HG03066 (cell line): Measurements from ENCODE around the gene TOP3A.

Experiments
- ATAC-seq: cut with Tn5 transposase; IDR thresholded peaks from one replicate; pipeline ENCODE4 v1.9.1; 2021; ENCODE audit warnings: low read depth; ENCODE audit not compliant: unreplicated experiment

Gene TOP3A

GRCh38 chr17:18235743-18236256 lies 79.0 kb downstream of the TOP3A start:
- no peak for ATAC-seq

GRCh38 chr17:18234853-18235380 lies 79.9 kb downstream of the TOP3A start:
- no peak for ATAC-seq

GRCh38 chr17:18233803-18234518 lies 80.8 kb downstream of the TOP3A start:
- no peak for ATAC-seq

GRCh38 chr17:18231164-18231563 lies 83.6 kb downstream of the TOP3A start:
- no peak for ATAC-seq

GRCh38 chr17:18230288-18231141 lies 84.3 kb downstream of the TOP3A start:
- ATAC-seq = no peak

GRCh38 chr17:18229771-18230170 lies 85.0 kb downstream of the TOP3A start:
- ATAC-seq = no peak

GRCh38 chr17:18229254-18229653 lies 85.5 kb downstream of the TOP3A start:
- ATAC-seq = no peak

- ATAC-seq = no peak
Measured at GRCh38 chr17:18228176-18228682, 86.6 kb downstream of the TOP3A start.

- ATAC-seq = no peak
Measured at GRCh38 chr17:18227635-18228034, 87.2 kb downstream of the TOP3A start.

GRCh38 chr17:18226284-18226945 lies 88.4 kb downstream of the TOP3A start:
- ATAC-seq = no peak

GRCh38 chr17:18225642-18226283 lies 89.0 kb downstream of the TOP3A start:
- ATAC-seq = no peak

- peak; percentile 88 for ATAC-seq
Measured at GRCh38 chr17:18225121-18225641, 89.6 kb downstream of the TOP3A start, which contains the start of gene LLGL1. Gene LLGL1, plus strand, starts transcription at chr17:18225635. Its CDS starts 48 bp downstream, at chr17:18225683.

GRCh38 chr17:18224387-18225120 lies 90.2 kb downstream of the TOP3A start:
- no peak for ATAC-seq

- ATAC-seq = no peak
Measured at GRCh38 chr17:18224053-18224386, 90.8 kb downstream of the TOP3A start.
